LNCAP (cell line): Measurements from ENCODE around the gene RRN3.

Source experiments
- CTCF ChIP-seq: fragments of 450-650 bp; IDR thresholded peaks from 2 replicates; pipeline ENCODE4 v1.5.1; 2017; ENCODE audit warnings: mild to moderate bottlenecking

RRN3 gene

GRCh38 chr16:15043344-15043743, 50.7 kb downstream of the RRN3 start:
- TF ChIP-seq CTCF = no peak

DNA sequence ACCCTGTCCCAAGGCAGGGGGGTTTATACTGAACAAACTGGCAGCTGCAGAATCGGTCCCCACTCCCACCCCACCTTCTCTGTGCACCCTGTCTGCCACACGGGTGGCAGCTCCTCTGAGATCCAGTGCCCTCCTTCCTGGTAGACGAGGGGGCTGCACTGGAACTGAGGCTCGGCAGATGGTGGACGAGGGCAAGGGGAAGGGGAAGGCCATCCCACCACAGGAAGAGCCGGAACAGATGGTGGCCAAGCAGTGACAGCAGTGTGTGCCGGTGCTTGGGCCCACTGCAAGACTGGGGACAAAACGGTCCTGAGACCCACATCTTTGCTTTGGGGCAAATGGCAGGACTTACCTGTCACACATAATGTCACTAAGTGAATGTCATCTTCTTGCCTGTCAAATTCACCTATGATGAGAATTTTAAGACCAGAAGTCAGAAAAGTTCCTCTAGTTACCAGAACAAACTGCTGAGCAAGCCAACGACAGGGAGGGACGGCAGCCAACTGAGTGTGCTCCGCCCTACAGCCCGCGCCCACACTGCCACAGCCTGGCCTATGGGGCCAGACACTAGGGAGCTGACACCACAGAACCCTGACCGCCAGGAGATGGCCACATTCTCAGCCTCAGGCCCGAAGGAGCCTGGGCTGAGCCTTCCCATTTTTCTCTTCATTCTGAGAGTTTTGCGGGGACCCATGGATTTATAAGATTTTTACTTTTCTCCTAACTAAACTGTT, 52.6 kb downstream of the RRN3 start:
- TF ChIP-seq CTCF = peak; percentile 47

DNA sequence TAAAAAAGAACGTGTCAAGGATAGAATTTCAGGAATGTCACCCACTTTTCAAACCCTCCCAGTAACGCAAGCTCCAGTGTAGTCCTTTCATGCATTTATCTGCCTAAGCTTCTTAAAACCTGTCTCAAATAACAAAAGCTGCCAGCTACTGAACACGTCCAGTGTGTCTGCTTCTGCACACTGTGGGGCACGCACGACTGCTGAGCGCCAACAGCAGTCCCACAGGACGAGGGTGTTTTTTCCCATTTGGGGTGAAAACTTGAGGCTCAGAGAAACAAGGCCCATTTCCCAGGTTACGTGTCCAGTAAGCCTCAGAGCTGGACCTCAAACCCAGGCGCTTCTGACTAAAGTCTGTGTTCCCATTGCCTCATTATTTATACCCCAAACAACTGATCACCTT, 55.4 kb downstream of the RRN3 start:
- TF ChIP-seq CTCF = no peak

DNA sequence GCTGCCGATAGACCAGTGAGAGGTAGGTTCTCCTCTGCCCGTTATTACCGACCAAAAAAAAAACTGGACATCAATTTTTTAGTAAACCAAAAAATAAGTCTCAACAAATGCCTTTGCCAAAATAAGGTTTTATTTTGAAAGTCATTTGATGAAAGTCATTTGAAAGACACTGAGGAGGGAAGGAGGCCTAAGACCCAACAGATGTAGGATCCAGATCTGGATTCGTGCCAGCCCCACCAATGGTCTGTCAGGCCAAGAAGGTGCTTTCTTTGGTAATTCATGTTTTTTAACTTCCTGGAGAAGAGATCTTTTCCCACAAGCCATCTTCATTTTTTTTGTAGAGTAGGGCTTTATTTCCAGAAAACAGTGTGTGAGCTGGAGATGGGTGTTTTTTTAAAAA, 56.3 kb downstream of the RRN3 start:
- no peak for TF ChIP-seq CTCF

DNA sequence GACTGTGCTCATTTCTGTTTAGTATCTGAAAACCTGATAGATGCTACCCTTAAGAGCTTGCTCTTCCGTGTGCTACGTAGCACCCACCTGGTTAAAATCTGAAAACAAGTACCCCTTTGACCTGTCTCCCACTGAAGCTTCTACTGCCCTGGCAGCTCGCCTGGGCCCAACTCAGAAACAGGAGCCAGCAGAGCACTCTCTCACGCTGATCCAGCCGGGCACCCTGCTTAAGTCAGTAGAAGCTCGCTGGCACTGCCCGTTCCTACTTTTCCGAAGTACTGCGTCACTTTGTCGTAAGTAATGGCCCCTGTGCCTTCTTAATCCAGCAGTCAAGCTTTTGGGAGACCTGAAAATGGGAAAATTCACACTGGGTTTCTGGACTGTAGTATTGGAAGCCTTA, 57.1 kb downstream of the RRN3 start:
- no peak for TF ChIP-seq CTCF

- no peak for TF ChIP-seq CTCF
These were observed 58.8 kb downstream of the RRN3 start for GRCh38 chr16:15035163-15035729.

DNA sequence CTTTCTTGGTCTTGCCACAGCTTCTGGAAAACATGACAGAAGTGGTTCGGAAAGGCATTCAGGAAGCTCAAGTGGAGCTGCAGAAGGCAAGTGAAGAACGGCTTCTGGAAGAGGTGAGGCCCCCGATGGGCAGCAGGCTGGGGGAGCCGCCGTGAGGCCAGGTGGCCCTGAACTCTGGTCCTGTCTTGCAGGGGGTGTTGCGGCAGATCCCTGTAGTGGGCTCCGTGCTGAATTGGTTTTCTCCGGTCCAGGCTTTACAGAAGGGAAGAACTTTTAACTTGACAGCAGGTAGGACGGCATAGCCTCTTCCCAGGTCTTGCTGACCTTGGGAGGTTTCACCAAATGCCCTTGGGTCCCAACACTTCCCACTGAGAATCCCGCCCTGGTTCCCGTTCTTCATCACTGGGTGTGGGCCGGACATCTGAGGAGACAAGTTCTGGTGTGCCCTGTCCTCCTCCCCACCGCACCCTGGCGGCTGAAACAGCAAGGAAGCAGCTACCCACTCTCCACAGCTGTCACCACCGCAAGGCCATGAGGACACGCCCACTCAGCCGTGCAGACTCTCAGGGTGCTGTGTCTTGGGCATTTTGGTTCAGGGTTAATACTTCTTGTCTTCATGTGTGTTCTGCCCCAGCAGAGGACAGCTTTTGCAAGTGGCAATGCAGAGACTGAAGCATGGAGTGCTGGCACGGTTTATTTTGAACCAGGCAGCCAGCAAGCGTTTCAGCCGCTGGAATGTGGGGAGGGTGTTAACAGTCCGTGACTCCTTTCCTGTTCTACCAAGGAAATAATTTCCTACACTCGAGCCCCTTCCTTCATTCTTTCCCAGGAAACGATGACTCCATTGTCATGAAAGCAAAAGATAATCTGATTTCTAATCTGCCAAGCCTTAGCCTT, 59.6 kb downstream of the RRN3 start:
- TF ChIP-seq CTCF = no peak
